Ectodermal cell (in vitro differentiated cells): ENCODE measurements around the gene DNAJA3. TPM values are rescaled to one million over a fixed set of nuclear protein-coding genes. Genes with fewer than 3 reads are reported as not detected.

Source experiments
- H3K27ac ChIP-seq: 2 replicates; pipeline ENCODE4 v1.7.0; 2013; ENCODE audit warnings: mild to moderate bottlenecking, low read depth, low read length; ENCODE audit not compliant: insufficient read depth, poor library complexity, severe bottlenecking
- H3K27me3 ChIP-seq: 2 replicates; pipeline ENCODE4 v1.7.0; 2013; ENCODE audit warnings: mild to moderate bottlenecking, low read length; ENCODE audit not compliant: insufficient read depth, control insufficient read depth, poor library complexity, severe bottlenecking
- H3K36me3 ChIP-seq: one replicate; pipeline ENCODE4 v1.7.0; 2013; ENCODE audit warnings: low read length; ENCODE audit not compliant: control insufficient read depth, insufficient read depth
- H3K4me1 ChIP-seq: one replicate; pipeline ENCODE4 v1.7.0; 2013; ENCODE audit warnings: low read length; ENCODE audit not compliant: control insufficient read depth, insufficient read depth
- H3K4me3 ChIP-seq: 2 replicates; pipeline ENCODE4 v1.7.0; 2013; ENCODE audit warnings: low read depth, low read length, control low read depth; ENCODE audit not compliant: insufficient read depth
- H3K9me3 ChIP-seq: 2 replicates; pipeline ENCODE4 v1.7.0; 2013; ENCODE audit warnings: mild to moderate bottlenecking, low read length, moderate library complexity; ENCODE audit not compliant: control insufficient read depth
- WGBS, 2 experiments: methylation state at CpG; one replicate each; pipeline ENCODE4 v1.1.7; 2013; ENCODE audit warnings: missing lambda C conversion rate in 2 of 2; 5-methylcytosine and 5-hydroxymethylcytosine counted together
- polyA plus RNA-seq, 4 experiments: library from polyadenylated mRNA; stranded (reverse); fragments of 50-300 nt; gene quantifications; one replicate each; pipeline ENCODE4 v1.2.3, GENCODE V29; 2013

DNAJA3 gene
- polyA plus RNA-seq (2013, experiment 1 of 4): 39.7 TPM
- 42.9 TPM for polyA plus RNA-seq (2013, experiment 2 of 4)
- polyA plus RNA-seq (2013, experiment 3 of 4): 38.2 TPM
- 34.1 TPM for polyA plus RNA-seq (2013, experiment 4 of 4)

- H3K36me3 ChIP-seq: no peaks in the 10 kb centered on the region
- peak within 1 kb of the TSS; percentile 98 for H3K4me3 ChIP-seq
- no peaks in the 10 kb centered on the region for H3K9me3 ChIP-seq
- WGBS, 2 experiments: 0% methylated on average over 68 of the region's 68 CpGs
- peak within 1 kb of the TSS; percentile 39 for H3K27ac ChIP-seq
- H3K4me1 ChIP-seq: peaks cover 7% of the 10 kb centered on the region
- no peaks in the 10 kb centered on the region for H3K27me3 ChIP-seq
These were observed at the start of gene DNAJA3 for GRCh38 chr16:4425378-4426020. Gene DNAJA3 (plus strand): TSS chr16:4425868. CDS start chr16:4425882, 14 bp downstream.

DNA sequence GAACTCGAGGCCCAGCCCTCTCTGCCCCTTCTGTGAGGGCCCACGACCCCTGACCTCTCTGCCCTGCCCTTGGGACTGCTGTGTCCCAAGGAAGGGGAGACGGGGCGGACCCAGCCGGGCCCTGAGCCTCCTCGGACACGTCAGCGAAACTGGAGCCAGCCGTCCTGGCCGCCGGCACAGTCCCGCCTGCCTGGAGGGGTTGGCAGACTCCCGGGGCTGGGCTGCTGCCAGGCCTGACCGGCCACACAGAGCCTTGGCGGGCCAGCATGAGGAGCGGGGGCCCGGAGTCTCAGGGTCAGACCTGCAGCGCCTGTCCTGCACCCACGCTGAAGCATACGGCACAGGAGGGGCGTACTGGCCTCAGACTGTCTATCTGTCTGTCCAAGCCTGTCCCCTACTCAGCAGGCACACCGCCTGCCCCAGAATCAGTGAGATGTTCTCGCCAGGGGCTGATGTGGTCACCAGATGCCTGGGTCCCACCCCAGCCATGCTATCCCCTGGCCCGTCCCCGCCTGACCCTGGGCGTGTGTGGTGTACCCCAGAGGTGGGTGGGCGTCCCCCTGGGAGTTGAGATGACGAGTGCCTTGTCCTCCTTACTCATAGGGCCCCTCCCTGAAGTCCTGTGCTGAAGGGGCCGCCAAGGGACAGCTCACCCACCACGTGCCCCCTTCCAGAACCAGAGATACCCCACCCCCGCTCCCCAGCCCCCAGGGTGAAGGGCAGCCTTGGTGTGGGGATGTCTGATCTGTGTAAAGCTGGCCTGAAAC is 49.4 kb upstream of the DNAJA3 start:
- H3K4me3 ChIP-seq: no peak overlapping the region
- no peaks in the 10 kb centered on the region for H3K36me3 ChIP-seq
- 88% methylated on average over 30 to 31 of the region's 31 CpGs for WGBS, 2 experiments
- peaks cover 67% of the 10 kb centered on the region for H3K4me1 ChIP-seq
- peaks cover 4% of the 10 kb centered on the region for H3K27me3 ChIP-seq
- no peak overlapping the region for H3K27ac ChIP-seq
- H3K9me3 ChIP-seq: no peaks in the 10 kb centered on the region

GRCh38 chr16:4376893-4377572 is 48.6 kb upstream of the DNAJA3 start:
- Histone ChIP-seq H3K4me3 (no peak overlapping the region), H3K27ac (no peak overlapping the region), H3K4me1 (peaks cover 66% of the 10 kb centered on the region), H3K36me3 (no peaks in the 10 kb centered on the region), H3K9me3 (no peaks in the 10 kb centered on the region), H3K27me3 (peaks cover 4% of the 10 kb centered on the region)
- WGBS, 2 experiments: 69 to 70% methylated on average over 27 of the region's 27 CpGs

GRCh38 chr16:4377573-4378154 is 48.0 kb upstream of the DNAJA3 start:
- H3K4me3 ChIP-seq: no peak overlapping the region
- H3K4me1 ChIP-seq: peaks cover 61% of the 10 kb centered on the region
- H3K27me3 ChIP-seq: no peaks in the 10 kb centered on the region
- 69 to 76% methylated on average over 12 of the region's 12 CpGs for WGBS, 2 experiments
- H3K27ac ChIP-seq: no peak overlapping the region
- peaks cover 4% of the 10 kb centered on the region for H3K36me3 ChIP-seq
- H3K9me3 ChIP-seq: no peaks in the 10 kb centered on the region

GRCh38 chr16:4378161-4378666 is 47.5 kb upstream of the DNAJA3 start:
- peaks cover 4% of the 10 kb centered on the region for H3K36me3 ChIP-seq
- H3K4me1 ChIP-seq: peaks cover 56% of the 10 kb centered on the region
- 91% methylated on average over 15 of the region's 15 CpGs for WGBS, 2 experiments
- no peaks in the 10 kb centered on the region for H3K9me3 ChIP-seq
- H3K27me3 ChIP-seq: no peaks in the 10 kb centered on the region
- H3K4me3 ChIP-seq: no peak overlapping the region
- H3K27ac ChIP-seq: no peak overlapping the region

- peaks cover 48% of the 10 kb centered on the region for H3K4me1 ChIP-seq
- peaks cover 4% of the 10 kb centered on the region for H3K36me3 ChIP-seq
- H3K27ac ChIP-seq: no peak overlapping the region
- H3K9me3 ChIP-seq: no peaks in the 10 kb centered on the region
- H3K4me3 ChIP-seq: no peak overlapping the region
- 89 to 90% methylated on average over 21 of the region's 21 CpGs for WGBS, 2 experiments
- no peaks in the 10 kb centered on the region for H3K27me3 ChIP-seq
These were observed 46.5 kb upstream of the DNAJA3 start for GRCh38 chr16:4378999-4379690.

DNA sequence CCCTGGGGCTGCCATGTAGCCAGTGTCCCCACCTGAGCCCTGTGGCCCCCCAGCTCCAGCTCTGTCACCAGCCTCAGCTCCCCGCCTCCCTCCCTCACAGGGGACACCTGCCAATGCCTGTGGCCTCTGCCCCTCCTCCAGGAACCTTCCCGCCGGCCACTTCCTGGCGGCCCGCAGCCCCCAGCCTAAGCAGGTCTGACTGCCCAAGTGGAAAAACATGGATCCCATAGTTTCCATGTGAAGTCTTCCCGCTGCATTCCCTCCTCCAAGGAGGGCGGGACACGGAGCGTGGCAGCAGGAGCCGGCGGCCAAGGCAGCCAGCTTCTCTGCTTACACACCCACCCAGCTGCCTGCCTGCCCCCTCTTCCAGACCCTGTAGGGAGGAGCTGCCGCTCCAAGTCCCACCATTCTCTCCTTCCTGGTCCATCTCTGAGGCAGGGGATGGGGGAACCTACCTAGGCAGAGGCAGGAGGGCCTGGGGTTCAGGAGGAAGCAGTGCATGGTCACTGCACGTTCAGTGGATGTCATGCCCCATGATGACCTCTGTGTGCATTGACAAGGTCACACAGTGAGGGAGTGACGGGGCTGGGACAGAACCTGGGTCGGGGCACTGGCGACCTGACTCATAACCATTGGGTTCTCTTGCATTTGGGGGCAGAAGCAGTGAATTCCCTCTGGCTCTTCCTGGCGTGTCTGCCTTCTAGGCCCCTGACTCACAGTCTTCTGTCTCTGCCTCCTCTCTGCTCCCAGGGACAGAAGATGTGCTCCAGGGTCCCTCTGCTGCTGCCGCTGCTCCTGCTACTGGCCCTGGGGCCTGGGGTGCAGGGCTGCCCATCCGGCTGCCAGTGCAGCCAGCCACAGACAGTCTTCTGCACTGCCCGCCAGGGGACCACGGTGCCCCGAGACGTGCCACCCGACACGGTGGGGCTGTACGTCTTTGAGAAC is 45.3 kb upstream of the DNAJA3 start:
- H3K27ac ChIP-seq: no peak overlapping the region
- no peak overlapping the region for H3K4me3 ChIP-seq
- no peaks in the 10 kb centered on the region for H3K9me3 ChIP-seq
- H3K27me3 ChIP-seq: no peaks in the 10 kb centered on the region
- H3K4me1 ChIP-seq: peaks cover 35% of the 10 kb centered on the region
- H3K36me3 ChIP-seq: peaks cover 4% of the 10 kb centered on the region
- 85 to 87% methylated on average over 26 of the region's 26 CpGs for WGBS, 2 experiments

DNA sequence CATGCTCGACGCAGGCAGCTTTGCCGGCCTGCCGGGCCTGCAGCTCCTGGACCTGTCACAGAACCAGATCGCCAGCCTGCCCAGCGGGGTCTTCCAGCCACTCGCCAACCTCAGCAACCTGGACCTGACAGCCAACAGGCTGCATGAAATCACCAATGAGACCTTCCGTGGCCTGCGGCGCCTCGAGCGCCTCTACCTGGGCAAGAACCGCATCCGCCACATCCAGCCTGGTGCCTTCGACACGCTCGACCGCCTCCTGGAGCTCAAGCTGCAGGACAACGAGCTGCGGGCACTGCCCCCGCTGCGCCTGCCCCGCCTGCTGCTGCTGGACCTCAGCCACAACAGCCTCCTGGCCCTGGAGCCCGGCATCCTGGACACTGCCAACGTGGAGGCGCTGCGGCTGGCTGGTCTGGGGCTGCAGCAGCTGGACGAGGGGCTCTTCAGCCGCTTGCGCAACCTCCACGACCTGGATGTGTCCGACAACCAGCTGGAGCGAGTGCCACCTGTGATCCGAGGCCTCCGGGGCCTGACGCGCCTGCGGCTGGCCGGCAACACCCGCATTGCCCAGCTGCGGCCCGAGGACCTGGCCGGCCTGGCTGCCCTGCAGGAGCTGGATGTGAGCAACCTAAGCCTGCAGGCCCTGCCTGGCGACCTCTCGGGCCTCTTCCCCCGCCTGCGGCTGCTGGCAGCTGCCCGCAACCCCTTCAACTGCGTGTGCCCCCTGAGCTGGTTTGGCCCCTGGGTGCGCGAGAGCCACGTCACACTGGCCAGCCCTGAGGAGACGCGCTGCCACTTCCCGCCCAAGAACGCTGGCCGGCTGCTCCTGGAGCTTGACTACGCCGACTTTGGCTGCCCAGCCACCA is 44.4 kb upstream of the DNAJA3 start:
- peaks cover 4% of the 10 kb centered on the region for H3K36me3 ChIP-seq
- H3K27ac ChIP-seq: no peak overlapping the region
- H3K4me3 ChIP-seq: no peak overlapping the region
- peaks cover 28% of the 10 kb centered on the region for H3K4me1 ChIP-seq
- WGBS, 2 experiments: 96% methylated on average over 59 of the region's 59 CpGs
- no peaks in the 10 kb centered on the region for H3K27me3 ChIP-seq
- H3K9me3 ChIP-seq: no peaks in the 10 kb centered on the region
